Keratinocyte (primary cell): ENCODE results near the gene GATD1. TPM values are rescaled to one million over a fixed set of nuclear protein-coding genes. Genes with fewer than 3 reads are reported as not detected.

Experiments
- DNase-seq: peaks from one replicate; pipeline ENCODE4 v3.0.0-alpha.2; 2011; ENCODE audit warnings: low read depth, missing footprints, low spot score
- FAIRE-seq: peaks from 2 replicates; lab custom pipeline; 2011; peaks lifted over from hg19 to GRCh38; lab: Jason Lieb, UNC
- H2AFZ ChIP-seq: 2 replicates; pipeline ENCODE4 v1.6.0; 2012; ENCODE audit warnings: low read length, control low read depth, inconsistent platforms; ENCODE audit not compliant: control insufficient read depth
- H3K27ac ChIP-seq: 2 replicates; pipeline ENCODE4 v1.5.1; 2011; ENCODE audit warnings: low read length; ENCODE audit not compliant: control insufficient read depth, insufficient read depth
- H3K27me3 ChIP-seq: 3 replicates; pipeline ENCODE4 v1.6.0; 2011; ENCODE audit warnings: low read length; ENCODE audit not compliant: control insufficient read depth, insufficient read depth; ENCODE audit errors: extremely low read depth
- H3K36me3 ChIP-seq, 2 experiments: 2 replicates in 1 of 2; 3 replicates in 1 of 2; pipeline ENCODE4 v1.5.1; 2011; ENCODE audit warnings: low read length in 2 of 2, mild to moderate bottlenecking in 1 of 2; ENCODE audit not compliant: control insufficient read depth in 2 of 2, insufficient read depth in 2 of 2; ENCODE audit errors: extremely low read depth in 1 of 2
- H3K4me1 ChIP-seq: 3 replicates; pipeline ENCODE4 v1.5.1; 2011; ENCODE audit warnings: low read length; ENCODE audit not compliant: control insufficient read depth, insufficient read depth; ENCODE audit errors: extremely low read depth
- H3K4me2 ChIP-seq: 3 replicates; pipeline ENCODE4 v1.6.0; 2011; ENCODE audit warnings: low read depth, low read length; ENCODE audit not compliant: control insufficient read depth, insufficient read depth; ENCODE audit errors: extremely low read depth
- H3K4me3 ChIP-seq, 3 experiments: fragments of 200-600 bp in 1 of 3; sonication (generic) in 1 of 3; 2 replicates in 2 of 3; 3 replicates in 1 of 3; pipeline ENCODE4 v1.5.1; 2011 to 2016; ENCODE audit warnings: low read length in 3 of 3, mild to moderate bottlenecking in 3 of 3, control low read depth in 2 of 3, inconsistent platforms in 1 of 3, low read depth in 1 of 3, mixed read lengths in 1 of 3, mixed run types in 1 of 3, moderate library complexity in 1 of 3; ENCODE audit not compliant: control insufficient read depth in 2 of 3, insufficient read depth in 2 of 3; ENCODE audit errors: extremely low read depth in 1 of 3
- H3K79me2 ChIP-seq: 2 replicates; pipeline ENCODE4 v1.6.0; 2012; ENCODE audit warnings: low read length; ENCODE audit not compliant: control insufficient read depth, insufficient read depth
- H3K9ac ChIP-seq: 3 replicates; pipeline ENCODE4 v1.6.0; 2011; ENCODE audit warnings: low read length; ENCODE audit not compliant: control insufficient read depth, insufficient read depth; ENCODE audit errors: extremely low read depth
- H3K9me1 ChIP-seq: 3 replicates; pipeline ENCODE4 v1.6.0; 2011; ENCODE audit warnings: low read length; ENCODE audit not compliant: control insufficient read depth, insufficient read depth; ENCODE audit errors: extremely low read depth
- H3K9me3 ChIP-seq: 2 replicates; pipeline ENCODE4 v1.5.1; 2012; ENCODE audit warnings: low read depth, low read length; ENCODE audit not compliant: control insufficient read depth
- H4K20me1 ChIP-seq: 3 replicates; pipeline ENCODE4 v1.6.0; 2011; ENCODE audit warnings: low read length; ENCODE audit not compliant: control insufficient read depth, insufficient read depth; ENCODE audit errors: extremely low read depth
- CTCF ChIP-seq, 3 experiments: IDR thresholded peaks in 1 of 3; conservative IDR thresholded peaks in 1 of 3; optimal IDR thresholded peaks in 1 of 3; 2 replicates in 2 of 3; 3 replicates in 1 of 3; pipeline versions ENCODE3 to v1.5.1; 2011; ENCODE audit warnings: low read length in 3 of 3, mild to moderate bottlenecking in 3 of 3, moderate library complexity in 2 of 3, control low read depth in 1 of 3, inconsistent platforms in 1 of 3; ENCODE audit not compliant: insufficient read depth in 2 of 3; ENCODE audit errors: extremely low read depth in 1 of 3
- EZH2 ChIP-seq: IDR thresholded peaks from one replicate; pipeline ENCODE4 v1.6.1; 2012; ENCODE audit warnings: inconsistent platforms, mild to moderate bottlenecking, low read length, moderate library complexity
- dilution Hi-C: fragments of 300-500 bp; cut with MboI; formaldehyde crosslinking; loops from one replicate; pipeline ENCODE4 v1.7.0; 2020; ENCODE audit warnings: low sequenced_read_pairs; ENCODE audit not compliant: extremely low pct_ligation_motif_present
- polyA plus RNA-seq, 5 experiments: library from polyadenylated mRNA; depleted of rRNA in 3 of 5; stranded (reverse) in 3 of 5; stranded (forward) in 1 of 5; unstranded in 1 of 5; fragments of >200 nt; gene quantifications; 1 replicate in 1 of 5; 2 replicates in 3 of 5; 3 replicates in 1 of 5; pipeline versions ENCODE4 v1.2.1 to v1.2.3, GENCODE V29; 2011 to 2012; ENCODE audit warnings: missing spikeins in 2 of 5, low read depth in 1 of 5, low replicate concordance in 1 of 5

The GATD1 gene
- polyA plus RNA-seq, 1 donor (not counting 4 experiments of a cell fraction or from before 2014, with no cell fraction given) = 24.4 TPM

GRCh38 chr11:823441-824291, 46.4 kb upstream of the GATD1 start:
- H3K9ac ChIP-seq = no peak overlapping the region
- no peaks in the 10 kb centered on the region for H4K20me1 ChIP-seq
- dilution Hi-C loops = no loop called here
- peaks cover 6% of the 10 kb centered on the region for H3K79me2 ChIP-seq
- no peak for FAIRE-seq
- H3K27me3 ChIP-seq = peaks cover 24% of the 10 kb centered on the region
- TF ChIP-seq CTCF (optimal IDR thresholded peaks at IDR 0.05 in 1 of 3, IDR thresholded peaks at IDR 0.05 in 1 of 3, conservative IDR thresholded peaks at IDR 0.05 in 1 of 3; ENCODE audit: extremely low read depth in 1 of 3, insufficient read depth in 2 of 3, low read length in 3 of 3) (no peak), EZH2 (no peak)
- no peak overlapping the region for H2AFZ ChIP-seq
- H3K4me3 ChIP-seq = no peak overlapping the region
- peaks cover 7% of the 10 kb centered on the region for H3K9me1 ChIP-seq
- DNase-seq = no peak
- no peaks in the 10 kb centered on the region for H3K9me3 ChIP-seq
- H3K36me3 ChIP-seq = peaks cover 0 to 8% of the 10 kb centered on the region in 2 experiments
- H3K27ac ChIP-seq = no peak overlapping the region
- no peak overlapping the region for H3K4me2 ChIP-seq
- H3K4me1 ChIP-seq = peaks cover 24% of the 10 kb centered on the region

GRCh38 chr11:821512-822371, 44.5 kb upstream of the GATD1 start:
- DNase-seq = no peak
- H3K4me3 ChIP-seq = no peak overlapping the region
- no peak for FAIRE-seq
- H4K20me1 ChIP-seq = no peaks in the 10 kb centered on the region
- H3K9ac ChIP-seq = no peak overlapping the region
- no peaks in the 10 kb centered on the region for H3K9me3 ChIP-seq
- H2AFZ ChIP-seq = no peak overlapping the region
- no peak overlapping the region for H3K4me2 ChIP-seq
- H3K27me3 ChIP-seq = peaks cover 6% of the 10 kb centered on the region
- H3K79me2 ChIP-seq = peaks cover 6% of the 10 kb centered on the region
- H3K4me1 ChIP-seq = peaks cover 25% of the 10 kb centered on the region
- dilution Hi-C loops = no loop called here
- H3K9me1 ChIP-seq = peaks cover 7% of the 10 kb centered on the region
- H3K36me3 ChIP-seq = peaks cover 0 to 8% of the 10 kb centered on the region in 2 experiments
- no peak overlapping the region for H3K27ac ChIP-seq
- no peak for TF ChIP-seq CTCF (optimal IDR thresholded peaks at IDR 0.05 in 1 of 3, IDR thresholded peaks at IDR 0.05 in 1 of 3, conservative IDR thresholded peaks at IDR 0.05 in 1 of 3; ENCODE audit: extremely low read depth in 1 of 3, insufficient read depth in 2 of 3, low read length in 3 of 3)
- no peak for TF ChIP-seq EZH2
